ENCODE data around the gene ABCB8.

GRCh38 chr7:151065516-151065915, 37.3 kb downstream of the ABCB8 start:
- TF ChIP-seq EZH2 (IDR thresholded peaks at IDR 0.05; ENCODE audit: low read length) = no peak
- no peak for TF ChIP-seq CTCF (optimal IDR thresholded peaks at IDR 0.05 in 1 of 3, IDR thresholded peaks at IDR 0.05 in 1 of 3, conservative IDR thresholded peaks at IDR 0.05 in 1 of 3; ENCODE audit: extremely low read depth in 1 of 3, insufficient read depth in 2 of 3, low read length in 3 of 3)

All from keratinocyte (primary cell).